HPDE6-E6E7 (cell line): ENCODE measurements around the gene RGL3.
"Not testable (repeated sequence)": the region's sequence is repeated elsewhere in the genome, so short reads cannot be mapped to it uniquely, and the experiment has no call there.

Experiments used
- DNase-seq: peaks from one replicate; pipeline ENCODE4 v3.0.0; 2011; ENCODE audit warnings: missing footprints; ENCODE audit errors: extremely low spot score

The RGL3 gene

GRCh38 chr19:11450570-11451326, 31.6 kb upstream of the RGL3 start:
- DNase-seq, result no peak

- DNase-seq, result no peak
Measured at GRCh38 chr19:11448923-11449554, 29.9 kb upstream of the RGL3 start.

- DNase-seq, result no peak
Measured at GRCh38 chr19:11448410-11448809, 29.3 kb upstream of the RGL3 start.

GRCh38 chr19:11447347-11448262, 28.5 kb upstream of the RGL3 start:
- no peak for DNase-seq

GRCh38 chr19:11446652-11447301, 27.7 kb upstream of the RGL3 start:
- DNase-seq, result no peak

GRCh38 chr19:11446271-11446651, 27.1 kb upstream of the RGL3 start:
- DNase-seq, result no peak

- DNase-seq, result no peak
Measured at GRCh38 chr19:11445141-11445540, 26.0 kb upstream of the RGL3 start.

GRCh38 chr19:11444059-11444458, 24.9 kb upstream of the RGL3 start:
- peak; percentile 47 for DNase-seq

- DNase-seq, result no peak
Measured at GRCh38 chr19:11437955-11438354, 18.8 kb upstream of the RGL3 start.

- DNase-seq, result no peak
Measured at GRCh38 chr19:11435833-11436313, 16.8 kb upstream of the RGL3 start.

GRCh38 chr19:11435057-11435832, 16.1 kb upstream of the RGL3 start, which contains the start of the genes ODAD3 and PRKCSH:
ODAD3 (minus strand) TSS chr19:11435121; CDS start chr19:11435016, 105 bp downstream.
PRKCSH (plus strand) TSS chr19:11435635; CDS start chr19:11436118, 483 bp downstream.
- peak; percentile 99 for DNase-seq

GRCh38 chr19:11434703-11435056, 15.6 kb upstream of the RGL3 start:
- no peak for DNase-seq

GRCh38 chr19:11433526-11433925, 14.4 kb upstream of the RGL3 start:
- not testable (repeated sequence) for DNase-seq

GRCh38 chr19:11426656-11427055, 7.5 kb upstream of the RGL3 start:
- DNase-seq, result no peak

- DNase-seq, result no peak
Measured at GRCh38 chr19:11425719-11426457, 6.8 kb upstream of the RGL3 start.

GRCh38 chr19:11423791-11424181, 4.7 kb upstream of the RGL3 start:
- no peak for DNase-seq

- DNase-seq, result no peak
Measured at GRCh38 chr19:11423164-11423790, 4.2 kb upstream of the RGL3 start.

GRCh38 chr19:11422163-11423065, 3.3 kb upstream of the RGL3 start:
- DNase-seq, result peak; percentile 91
